Kidney tubule cell (primary cell): Measurements from ENCODE around the gene TNIK.

Experiments used
- DNase-seq: peaks from one replicate; pipeline ENCODE4 v3.0.0-alpha.2; 2018; ENCODE audit warnings: low spot score

TNIK gene

DNA sequence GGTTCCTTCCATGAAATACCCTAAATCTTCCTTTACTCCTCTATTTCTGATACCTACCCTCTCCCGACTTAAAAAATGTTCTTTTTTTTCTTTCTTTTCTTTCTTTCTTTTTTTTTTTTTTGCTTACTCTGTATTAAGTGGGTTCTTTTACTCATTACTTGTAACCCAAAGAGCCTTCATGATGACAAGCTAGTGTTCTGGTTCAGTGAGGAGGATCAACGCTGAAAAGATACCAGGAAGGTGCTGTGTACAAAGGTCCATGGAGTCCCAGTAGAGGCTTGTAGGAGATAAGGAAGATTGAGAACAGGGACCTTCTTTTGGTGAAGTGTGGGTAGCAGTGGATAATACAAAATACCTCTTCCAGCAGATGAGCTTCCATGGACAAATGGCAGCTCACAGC is 369.9 kb downstream of the TNIK start:
- peak; percentile 38 for DNase-seq

DNA sequence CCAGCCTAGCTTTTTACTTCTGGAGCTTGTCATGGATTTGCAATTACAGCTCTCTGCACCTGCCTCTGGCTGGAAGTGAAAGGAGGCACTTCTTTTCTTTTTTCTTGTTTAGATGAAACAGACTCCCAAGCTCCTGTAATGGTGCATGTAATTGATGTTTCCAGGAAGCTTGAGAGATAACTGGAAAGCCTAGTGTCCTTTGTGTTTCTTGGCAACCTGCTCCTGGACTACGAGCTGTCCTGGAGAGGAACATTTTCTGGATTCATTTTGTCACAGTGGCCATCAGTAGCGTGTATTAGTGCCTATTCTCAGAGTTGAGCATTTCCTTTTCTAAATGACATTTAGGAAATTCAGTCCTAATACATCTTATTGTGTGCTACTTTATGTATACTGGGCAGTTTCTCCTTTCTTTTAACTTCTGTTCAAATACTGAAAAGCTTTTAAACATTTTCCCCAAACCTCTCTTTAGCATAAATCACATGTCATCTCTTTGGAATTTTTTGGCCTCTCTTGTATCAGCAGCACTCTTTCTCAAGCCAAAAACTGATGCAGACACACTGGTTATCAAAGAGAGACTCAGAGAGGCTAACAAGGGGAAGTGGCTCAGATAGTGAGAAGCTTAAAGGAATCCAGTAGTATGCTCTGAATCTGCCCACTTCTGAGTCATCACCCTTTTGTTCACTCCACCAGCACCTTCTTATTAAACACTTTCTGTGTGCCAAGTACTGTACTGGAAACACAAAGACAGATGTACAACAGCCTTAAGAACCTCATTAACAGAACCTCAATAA is 371.0 kb downstream of the TNIK start:
- DNase-seq, result peak; percentile 84

GRCh38 chr3:171088496-171088895 is 371.7 kb downstream of the TNIK start:
- DNase-seq, result no peak

DNA sequence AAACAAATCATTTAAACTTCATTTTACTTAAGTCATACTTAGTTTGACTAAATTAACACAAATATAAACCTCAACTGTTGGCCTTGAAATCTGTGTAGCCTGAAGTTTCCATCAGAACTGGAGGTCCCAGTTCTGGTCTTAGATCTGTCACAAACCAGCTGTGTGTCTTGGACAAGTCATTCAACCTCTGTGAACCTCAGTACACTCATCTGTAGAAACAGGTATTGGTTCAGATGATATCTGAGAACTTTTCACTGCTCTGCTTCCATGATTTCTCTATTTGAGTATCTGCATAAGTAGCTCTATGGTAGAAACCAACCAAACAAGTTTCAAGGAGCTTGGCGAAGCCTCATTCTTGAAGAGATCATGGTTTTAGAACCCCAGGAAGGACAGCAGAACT is 373.3 kb downstream of the TNIK start:
- DNase-seq, result no peak

DNA sequence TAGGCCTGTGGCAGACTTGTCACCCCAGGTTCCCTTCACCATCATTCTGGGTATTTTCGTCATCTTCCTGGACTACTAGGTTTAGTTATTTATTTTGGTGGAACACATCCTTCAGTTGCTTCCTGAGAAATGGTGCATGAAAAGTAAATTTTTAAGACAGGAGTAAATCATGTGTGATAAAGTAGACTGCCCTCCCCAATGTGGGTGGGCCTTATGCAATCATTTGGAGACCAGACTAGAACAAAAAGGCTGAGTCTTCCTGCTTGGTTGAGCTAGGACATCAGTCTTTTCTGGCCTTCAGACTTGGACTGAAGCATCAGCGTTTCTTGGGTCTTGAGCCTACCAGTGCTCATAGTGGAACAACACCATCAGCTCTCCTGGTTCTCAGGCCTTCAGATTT is 382.9 kb downstream of the TNIK start:
- no peak for DNase-seq

DNA sequence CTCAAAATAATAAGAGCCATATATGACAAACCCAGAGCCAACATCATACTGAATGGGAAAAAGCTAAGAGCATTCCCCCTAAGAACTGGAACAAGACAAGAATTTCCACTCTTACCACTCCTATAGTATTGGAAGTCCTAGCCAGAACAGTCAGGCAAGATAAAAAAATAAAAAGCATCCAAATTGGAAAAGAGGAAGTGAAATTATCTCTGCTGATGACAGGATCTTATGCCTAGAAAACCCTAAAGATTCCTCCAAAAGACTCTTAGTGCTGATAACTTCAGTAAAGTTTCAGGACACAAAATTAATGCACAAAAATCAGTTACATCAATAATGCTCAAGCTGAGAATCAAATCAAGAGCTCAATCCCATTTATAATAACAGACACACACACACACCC is 387.8 kb downstream of the TNIK start:
- DNase-seq, result no peak

- no peak for DNase-seq
Observed at GRCh38 chr3:171068658-171069057, 391.5 kb downstream of the TNIK start.

- no peak for DNase-seq
Observed at GRCh38 chr3:171066206-171066605, 394.0 kb downstream of the TNIK start.

DNA sequence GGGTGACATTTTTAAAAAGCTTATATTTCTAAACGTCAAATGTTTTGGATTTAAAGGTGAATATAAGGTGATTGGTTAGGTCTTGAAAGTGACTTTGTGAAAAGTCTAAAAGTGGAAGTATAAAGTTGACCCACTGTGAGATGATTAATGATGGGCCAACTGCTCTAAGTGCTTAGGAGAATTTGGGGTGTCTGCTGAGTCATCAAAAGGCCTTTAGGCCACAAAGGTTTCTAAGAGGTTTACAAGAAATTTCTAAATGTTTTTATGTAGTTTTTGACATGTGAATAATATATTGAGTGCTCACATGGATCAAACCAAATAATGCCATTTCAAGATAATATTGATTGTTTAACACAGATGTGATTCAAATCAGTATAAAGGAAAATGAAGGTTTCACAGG is 394.5 kb downstream of the TNIK start:
- no peak for DNase-seq

DNA sequence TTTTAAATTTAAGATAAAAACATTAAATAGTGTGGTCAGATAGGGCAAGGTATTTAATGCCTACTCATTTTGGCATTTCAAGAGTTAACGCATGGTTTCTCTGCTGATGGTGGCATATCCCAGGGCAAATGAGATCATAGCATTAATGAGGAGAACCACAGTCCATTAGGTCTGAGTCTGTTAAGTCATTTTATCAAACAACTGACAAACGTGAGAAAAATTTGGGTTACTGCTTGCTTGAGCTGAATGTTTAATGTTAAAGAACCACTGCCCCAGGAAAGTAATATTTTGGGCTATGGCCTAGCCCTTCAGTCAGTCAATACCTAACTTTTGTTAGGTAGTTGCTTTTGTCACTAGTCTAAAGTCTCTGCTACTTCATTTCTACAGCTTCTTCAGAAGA is 395.7 kb downstream of the TNIK start:
- DNase-seq, result peak; percentile 83

DNA sequence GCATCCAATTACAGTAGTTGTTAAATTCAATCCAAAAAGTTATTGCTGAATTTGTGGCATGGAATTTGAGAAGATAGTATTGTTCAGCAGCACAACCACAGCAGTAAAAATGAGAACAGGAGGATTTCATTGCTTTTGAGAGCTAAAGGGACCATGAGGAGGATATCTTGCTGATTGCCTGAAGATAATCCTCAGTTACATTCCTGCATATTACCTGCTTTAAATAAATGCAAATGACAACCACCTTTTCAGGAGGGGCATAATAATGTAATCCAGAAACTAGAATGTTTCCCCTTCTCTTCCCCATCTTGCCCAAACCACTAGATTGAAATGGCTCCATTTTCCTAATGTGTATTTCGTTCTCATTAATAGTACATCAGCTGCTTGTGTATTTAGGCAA is 398.5 kb downstream of the TNIK start:
- DNase-seq, result no peak

GRCh38 chr3:171059978-171060377 is 400.2 kb downstream of the TNIK start:
- DNase-seq, result no peak

DNA sequence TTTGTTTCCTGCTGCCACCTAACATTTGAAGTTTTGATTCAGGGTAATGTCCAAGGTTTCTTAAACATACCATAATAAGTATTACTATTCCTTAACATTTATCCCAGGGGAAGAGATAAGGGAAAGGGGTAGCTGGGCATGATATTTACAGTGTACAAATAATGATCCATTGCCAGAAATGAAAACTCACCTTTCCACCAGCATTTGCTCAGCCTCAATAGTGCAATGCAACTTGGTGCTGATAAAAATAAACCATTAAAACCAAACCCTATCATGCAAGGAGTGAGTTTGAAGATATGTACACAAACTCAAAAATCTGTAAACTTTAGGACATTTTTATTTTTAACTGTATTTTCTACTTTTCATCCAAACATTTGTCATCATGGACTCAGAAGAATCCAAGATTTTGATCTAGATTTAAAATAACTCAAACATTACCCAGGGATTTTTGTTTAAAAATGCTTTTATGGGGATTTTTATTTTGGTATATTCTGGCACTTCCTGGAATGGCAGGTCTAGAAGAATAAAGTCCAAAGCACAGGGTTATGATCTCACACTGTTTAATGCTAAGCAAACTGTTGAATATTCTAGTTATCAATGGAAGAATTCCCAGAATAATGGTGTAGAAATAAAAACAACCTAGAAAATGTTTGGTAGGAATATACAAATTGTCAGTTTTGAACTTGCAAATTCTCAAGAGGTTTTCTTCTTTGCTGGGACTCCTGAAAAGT is 401.2 kb downstream of the TNIK start:
- no peak for DNase-seq

DNA sequence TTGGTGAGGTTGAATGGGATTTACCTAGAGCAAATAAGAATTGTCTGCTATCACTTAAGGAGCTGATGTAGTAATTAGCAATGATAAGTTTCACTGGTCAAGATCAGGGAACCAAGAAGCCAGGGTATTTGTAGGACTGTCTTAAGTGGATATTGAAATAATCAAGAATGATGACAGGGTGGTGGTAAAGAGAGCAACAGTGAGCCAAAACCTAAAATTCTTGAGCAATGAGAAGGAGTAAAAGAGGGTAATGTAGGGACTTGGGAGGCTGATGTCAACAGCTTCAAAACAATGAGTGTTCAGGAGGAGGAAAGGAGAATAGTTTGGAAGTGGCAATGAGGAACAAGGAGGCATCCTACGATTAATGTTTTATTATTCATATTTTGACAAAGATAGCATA is 402.1 kb downstream of the TNIK start:
- DNase-seq, result peak; percentile 46

GRCh38 chr3:171057072-171057471 is 403.1 kb downstream of the TNIK start:
- peak; percentile 34 for DNase-seq

DNA sequence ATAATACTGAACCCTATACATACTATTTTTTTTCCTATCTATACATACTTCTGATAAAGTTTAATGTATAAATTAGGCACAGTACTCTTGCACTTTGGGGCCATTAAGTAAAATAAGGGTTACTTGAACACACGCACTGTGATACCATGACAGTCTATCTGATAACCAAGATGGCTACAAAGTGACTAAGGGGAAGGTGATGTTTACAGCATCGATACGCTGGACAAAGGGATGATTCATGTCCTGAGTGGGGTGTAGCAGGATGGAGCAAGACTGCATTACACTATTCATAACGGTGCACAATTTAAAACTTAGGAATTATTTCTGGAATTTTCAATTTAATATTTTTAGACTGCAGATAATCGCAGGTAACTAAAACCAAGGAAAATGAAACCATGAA is 403.7 kb downstream of the TNIK start:
- DNase-seq, result peak; percentile 55

DNA sequence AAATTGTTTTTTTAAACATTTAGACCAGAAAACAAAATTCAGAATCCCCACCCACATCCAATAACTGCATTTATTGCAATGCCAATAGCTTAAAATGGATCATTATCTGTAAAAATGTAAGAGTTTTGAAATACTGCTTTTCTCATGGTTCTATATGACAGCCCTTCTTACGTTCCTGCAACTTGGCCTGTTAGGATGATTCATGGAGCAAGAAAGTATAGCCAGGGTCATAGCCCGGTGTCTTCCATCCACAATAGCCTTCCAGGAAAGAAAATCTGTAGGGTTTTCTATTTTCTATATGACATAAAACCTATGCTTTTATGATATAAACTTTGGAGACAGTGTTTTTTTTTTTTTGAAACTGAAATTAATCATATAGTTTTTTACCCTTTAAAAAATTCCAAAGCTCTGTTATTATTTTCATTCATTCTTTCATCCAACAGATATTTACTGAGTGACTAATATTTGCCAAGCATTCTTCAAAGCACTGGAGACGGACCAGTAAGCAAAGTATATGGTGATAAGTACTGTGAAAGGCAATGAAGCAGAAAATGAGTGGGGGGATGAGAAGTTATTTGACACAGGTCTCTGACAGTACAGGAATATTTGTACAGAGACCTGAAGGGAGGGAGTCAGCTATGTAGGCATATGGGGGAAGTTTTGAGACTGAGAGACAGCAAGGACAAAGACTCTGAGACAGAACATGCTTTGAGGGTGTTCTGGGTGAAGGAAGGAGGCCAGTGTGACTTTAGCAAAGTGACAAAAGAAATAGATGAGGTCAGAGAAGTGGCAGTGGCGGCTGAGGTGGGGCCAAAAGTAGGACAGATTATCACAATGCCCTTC is 404.6 kb downstream of the TNIK start:
- peak; percentile 89 for DNase-seq

DNA sequence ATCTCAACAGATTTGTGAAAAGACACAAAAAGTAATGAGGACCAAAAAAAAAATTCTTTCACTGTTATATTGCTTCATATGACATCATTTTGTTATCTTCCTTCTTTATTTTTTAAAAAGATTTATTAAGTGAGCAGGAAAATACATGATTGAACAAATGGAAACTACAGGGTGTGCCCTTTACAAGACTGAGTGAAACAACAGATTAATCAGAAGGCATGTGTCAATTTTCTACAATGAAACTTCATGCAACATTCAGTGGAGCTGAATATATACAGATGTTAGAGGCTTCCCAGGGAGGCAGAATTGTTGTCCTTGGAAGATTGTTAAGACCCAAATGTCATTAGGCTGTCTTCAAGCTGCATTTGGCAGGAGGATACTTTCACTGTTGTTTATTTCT is 405.3 kb downstream of the TNIK start:
- DNase-seq, result peak; percentile 13

GRCh38 chr3:171054231-171054630 is 406.0 kb downstream of the TNIK start:
- DNase-seq, result peak; percentile 32

DNA sequence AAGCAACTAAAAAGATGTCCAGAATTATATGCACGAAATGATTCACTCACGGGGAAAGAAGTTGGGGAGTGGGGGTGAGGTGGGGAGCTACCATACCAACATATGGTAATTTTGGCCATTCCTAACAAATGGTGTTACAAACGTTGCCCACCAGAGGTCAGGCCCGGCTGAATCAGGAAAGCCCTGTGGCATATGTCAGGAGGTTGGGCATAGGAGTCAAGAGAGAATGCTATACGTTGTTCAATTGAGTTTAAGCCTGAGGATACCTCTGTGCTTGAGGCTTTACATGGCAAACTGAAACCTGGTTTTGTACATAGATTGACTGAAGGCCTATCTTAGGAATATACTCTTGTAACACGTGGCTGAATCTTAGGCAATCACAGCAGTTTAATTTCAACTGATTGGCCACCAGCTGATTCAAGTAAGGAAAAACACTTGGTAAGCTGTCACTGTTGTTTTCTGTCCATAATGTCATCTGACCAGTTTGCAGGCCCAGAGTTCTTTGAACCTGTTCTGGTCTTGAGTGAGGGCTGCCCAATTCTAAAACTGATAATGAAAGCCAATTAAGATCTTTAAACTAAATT is 410.3 kb downstream of the TNIK start:
- DNase-seq, result peak; percentile 68

DNA sequence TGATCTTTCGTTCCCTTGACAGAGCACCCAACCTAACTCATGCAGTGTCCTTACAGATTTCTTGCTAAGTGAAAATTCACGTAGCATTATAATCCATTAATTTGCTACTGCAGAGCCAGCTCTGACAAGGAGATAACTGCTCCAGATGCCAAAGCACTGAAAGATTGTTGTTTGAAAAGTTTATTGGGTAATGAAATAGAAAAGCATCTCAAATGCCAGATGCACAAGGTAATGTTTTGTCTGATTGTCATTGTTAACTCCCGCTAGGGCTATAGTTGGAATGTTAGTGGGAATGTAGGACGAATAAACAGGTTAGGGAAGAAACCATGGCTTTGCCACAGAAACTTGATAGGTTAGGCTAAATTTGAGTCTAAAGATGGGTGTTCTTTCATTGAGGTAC is 413.4 kb downstream of the TNIK start:
- DNase-seq, result no peak
